Heart left ventricle (tissue), 16 donors: ENCODE measurements around the gene ARL3. TPM values are rescaled to one million over a fixed set of nuclear protein-coding genes. Genes with fewer than 3 reads are reported as not detected.

Experiments used
- ATAC-seq, 4 donors: fragments of 200-7000 bp; cut with Tn5 transposase; one replicate each; pipeline ENCODE4 v1.9.1; 2020 to 2022; ENCODE audit warnings: moderate library complexity in 4 of 4, mild to moderate bottlenecking in 3 of 4, moderate number of reproducible peaks in 1 of 4
- DNase-seq, 5 donors: peaks; one replicate each; pipeline ENCODE4 v3.0.0-alpha.2; 2020
- H3K27ac ChIP-seq, 12 donors: fragments of 200-600 bp; sonication (generic) in 4 of 12; one replicate each; pipeline versions ENCODE4 v1.5.0 to v1.8.0; 2016 to 2022; ENCODE audit warnings: mild to moderate bottlenecking in 2 of 12
- H3K27me3 ChIP-seq, 9 donors: fragments of 200-600 bp; sonication (generic) in 2 of 9; one replicate each; pipeline versions ENCODE4 v1.5.1 to v1.8.0; 2016 to 2022; ENCODE audit warnings: mild to moderate bottlenecking in 3 of 9
- H3K36me3 ChIP-seq, 9 donors: fragments of 200-600 bp; sonication (generic) in 2 of 9; one replicate each; pipeline versions ENCODE4 v1.5.0 to v1.8.0; 2018 to 2022; ENCODE audit warnings: mild to moderate bottlenecking in 2 of 9
- H3K4me1 ChIP-seq, 12 donors: fragments of 200-600 bp; sonication (generic) in 4 of 12; one replicate each; pipeline versions ENCODE4 v1.5.0 to v1.8.0; 2016 to 2022; ENCODE audit warnings: mild to moderate bottlenecking in 3 of 12
- H3K4me3 ChIP-seq, 12 donors: fragments of 200-600 bp; sonication (generic) in 4 of 12; one replicate each; pipeline versions ENCODE4 v1.5.0 to v1.8.0; 2017 to 2022; ENCODE audit warnings: mild to moderate bottlenecking in 9 of 12, moderate library complexity in 4 of 12
- H3K9me3 ChIP-seq, 12 donors: fragments of 200-600 bp; sonication (generic) in 4 of 12; one replicate each; pipeline versions ENCODE4 v1.5.0 to v1.8.0; 2016 to 2022; ENCODE audit warnings: mild to moderate bottlenecking in 1 of 12
- POLR2A ChIP-seq, 2 donors: fragments of 450-650 bp; IDR thresholded peaks; one replicate each; pipeline ENCODE4 v1.6.1; 2017; ENCODE audit warnings: antibody characterized with exemption in 2 of 2, mild to moderate bottlenecking in 2 of 2, moderate library complexity in 2 of 2
- WGBS, 4 donors: extraction: QIAGEN DNeasy Blood & Tissue Kit in 2 of 4; methylation state at CpG; one replicate each; pipeline versions ENCODE4 v1.1.5 to v1.1.7; 2013 to 2018; 5-methylcytosine and 5-hydroxymethylcytosine counted together
- intact Hi-C, 10 donors: fragments of 100-400 bp; cut with DNase I; formaldehyde crosslinking; loops; one replicate each; pipeline versions ENCODE4 v1.11.1 to v1.14.2; 2022
- polyA plus RNA-seq, 2 donors: library from polyadenylated mRNA; stranded (reverse); fragments of 200-250 nt; gene quantifications; one replicate each; pipeline ENCODE4 v1.2.3, GENCODE V29; 2013
- total RNA-seq, 9 donors: library from RNA; depleted of rRNA in 2 of 9; stranded (reverse); fragments of >200 nt in 2 of 9; fragmentation: NEBNext Ultra II Directional in 3 of 9; extraction: Animal tissue kit (Norgen Biotek cat#: 25700) in 3 of 9; gene quantifications; one replicate each; pipeline versions ENCODE4 v1.1.0 to v1.2.4, GENCODE V29; 2016 to 2023
- TF ChIP-seq, protein P1 (sequence below), 12 donors: fragments of 200-600 bp; sonication (generic) in 4 of 12; IDR thresholded peaks; one replicate each; pipeline versions ENCODE4 v1.5.0 to v1.8.0; 2018 to 2022; ENCODE audit warnings: antibody characterized with exemption in 12 of 12, mild to moderate bottlenecking in 5 of 12
- donor health status: ischemic (EF 13 %, LVEDD 7.1; RV severe dilation, severe dysfunction).
- donor health status: healthy with polysubstance abuse.
- donor health status: DM: no; HTN: yes; CAD: no.
- donor health status: DM: no; HTN: no; CAD: no.
- donor health status: ischemic (EF 25% LVEDD 6.9; RV normal size, moderate dysfunction).
- donor health status: ischemic (EF 25% LVEDD 5.7; RV mildly dilated, moderate dysfunction).
- donor health status: healthy.
- donor health status: DM: yes; HTN: yes; CAD: no.
- donor health status: ischemic (EF 35%, LVEDD 5.7; RV mildly dilated, moderate dysfunction).
- donor health status: nonischemic (EF 11% LVEDD 7.7; RV severe dilation, severe dysfunction).
- donor health status: DM: yes; HTN: yes; CAD: no.
- donor health status: PGD.
- donor health status: ischemic (EF 29% LVEDD 5.4; RV normal size, mild dysfunction).
- donor health status: nonischemic (EF 23%, LVEDD 6.1; RV moderate dilation, normal function).

The ARL3 gene
- total and polyA plus RNA-seq, 11 donors = 5.8 to 19.3 (median 12.6) TPM

DNA sequence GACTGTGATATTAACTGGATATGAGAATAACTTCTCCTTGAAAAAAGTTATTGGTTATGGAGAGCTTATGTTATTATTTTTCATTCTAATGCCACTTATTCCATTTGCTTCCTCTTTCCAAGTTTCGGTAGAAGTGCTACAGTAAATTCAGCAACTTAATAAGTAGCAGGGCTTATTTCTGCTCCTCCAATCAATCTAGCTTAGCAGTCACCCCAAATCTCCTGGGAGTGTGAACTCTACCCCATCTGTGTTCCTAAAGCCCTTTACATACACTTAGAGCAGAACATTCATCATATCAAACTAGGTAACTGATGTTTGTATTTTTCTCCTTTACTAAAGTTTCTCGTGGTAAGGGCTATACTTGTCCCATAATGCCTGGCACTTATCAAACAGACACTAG, 8.7 kb downstream of the ARL3 start:
- WGBS, 4 donors = 56 to 73% (median 63%) methylated on average over 2 of the region's 2 CpGs
- ATAC-seq (no peak), DNase-seq (no peak)
- TF ChIP-seq, protein P1, sequence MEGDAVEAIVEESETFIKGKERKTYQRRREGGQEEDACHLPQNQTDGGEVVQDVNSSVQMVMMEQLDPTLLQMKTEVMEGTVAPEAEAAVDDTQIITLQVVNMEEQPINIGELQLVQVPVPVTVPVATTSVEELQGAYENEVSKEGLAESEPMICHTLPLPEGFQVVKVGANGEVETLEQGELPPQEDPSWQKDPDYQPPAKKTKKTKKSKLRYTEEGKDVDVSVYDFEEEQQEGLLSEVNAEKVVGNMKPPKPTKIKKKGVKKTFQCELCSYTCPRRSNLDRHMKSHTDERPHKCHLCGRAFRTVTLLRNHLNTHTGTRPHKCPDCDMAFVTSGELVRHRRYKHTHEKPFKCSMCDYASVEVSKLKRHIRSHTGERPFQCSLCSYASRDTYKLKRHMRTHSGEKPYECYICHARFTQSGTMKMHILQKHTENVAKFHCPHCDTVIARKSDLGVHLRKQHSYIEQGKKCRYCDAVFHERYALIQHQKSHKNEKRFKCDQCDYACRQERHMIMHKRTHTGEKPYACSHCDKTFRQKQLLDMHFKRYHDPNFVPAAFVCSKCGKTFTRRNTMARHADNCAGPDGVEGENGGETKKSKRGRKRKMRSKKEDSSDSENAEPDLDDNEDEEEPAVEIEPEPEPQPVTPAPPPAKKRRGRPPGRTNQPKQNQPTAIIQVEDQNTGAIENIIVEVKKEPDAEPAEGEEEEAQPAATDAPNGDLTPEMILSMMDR (IDR thresholded peaks at IDR 0.05) = no peak
- no peak for TF ChIP-seq POLR2A (IDR thresholded peaks at IDR 0.05)
- H3K4me1 ChIP-seq = peaks cover 0 to 11% (median 2%) of the 10 kb centered on the region in 12 donors
- no peak overlapping the region for H3K4me3 ChIP-seq
- no peak overlapping the region for H3K27ac ChIP-seq
- H3K36me3 ChIP-seq = peaks cover 0 to 12% (median 0%) of the 10 kb centered on the region in 9 donors
- H3K27me3 ChIP-seq = no peaks in the 10 kb centered on the region
- no peaks in the 10 kb centered on the region for H3K9me3 ChIP-seq
- intact Hi-C loops = no loop called here

DNA sequence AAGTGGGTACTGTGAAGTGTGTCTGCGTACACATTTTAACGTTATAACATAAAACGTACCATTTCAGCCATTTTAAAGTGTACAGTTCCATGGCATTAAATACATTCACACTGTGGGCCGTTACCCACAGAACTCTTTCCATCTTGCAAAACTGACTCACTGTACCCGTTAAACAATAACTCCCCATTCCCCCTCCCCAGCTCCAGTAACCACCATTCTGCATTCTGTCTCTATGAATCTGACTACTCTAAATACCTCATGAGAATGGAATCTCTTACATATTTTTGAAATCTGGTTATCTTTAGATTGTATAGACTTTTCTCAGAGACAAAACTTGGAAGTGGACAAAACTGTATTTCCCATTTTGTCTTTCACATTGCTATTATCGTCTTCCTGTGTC, 9.3 kb downstream of the ARL3 start:
- Histone ChIP-seq H3K36me3 (peaks cover 0 to 12% (median 0%) of the 10 kb centered on the region in 9 donors), H3K4me3 (no peak overlapping the region), H3K27me3 (no peaks in the 10 kb centered on the region), H3K27ac (no peak overlapping the region), H3K9me3 (no peaks in the 10 kb centered on the region), H3K4me1 (peaks cover 0 to 9% (median 0%) of the 10 kb centered on the region in 12 donors)
- no peak for DNase-seq
- intact Hi-C loops = no loop called here
- ATAC-seq = no peak
- 83 to 95% (median 84%) methylated on average over 6 of the region's 6 CpGs for WGBS, 4 donors
- TF ChIP-seq, protein P1 (IDR thresholded peaks at IDR 0.05) = no peak
- no peak for TF ChIP-seq POLR2A (IDR thresholded peaks at IDR 0.05)

DNA sequence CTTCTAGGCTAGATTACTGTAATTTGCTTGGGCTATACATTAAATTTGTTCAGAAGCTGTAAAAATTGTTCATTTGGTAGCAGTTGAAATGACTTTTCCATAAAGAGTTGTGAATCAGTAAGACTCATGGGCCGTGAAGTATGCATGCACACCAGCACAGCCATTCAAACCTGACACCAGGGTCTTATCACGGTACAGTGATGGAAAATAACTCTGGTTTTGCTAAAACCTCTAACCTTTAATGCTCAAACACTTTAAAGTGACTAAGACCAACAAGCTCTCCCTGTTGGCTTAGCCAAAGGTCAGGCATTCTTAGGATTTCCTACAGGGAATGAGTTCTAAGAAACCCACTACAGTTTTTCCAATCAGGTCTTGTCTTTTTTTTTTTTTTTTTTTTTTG, 11.5 kb downstream of the ARL3 start:
- H3K4me1 ChIP-seq = peaks cover 0 to 9% (median 0%) of the 10 kb centered on the region in 12 donors
- no peaks in the 10 kb centered on the region for H3K27me3 ChIP-seq
- H3K36me3 ChIP-seq = peaks cover 0 to 33% (median 16%) of the 10 kb centered on the region in 9 donors
- H3K4me3 ChIP-seq = no peak overlapping the region
- intact Hi-C loops = no loop called here
- ATAC-seq = no peak
- no peak overlapping the region for H3K27ac ChIP-seq
- no peak for DNase-seq
- 79 to 89% (median 83%) methylated on average over 2 of the region's 2 CpGs for WGBS, 4 donors
- no peaks in the 10 kb centered on the region for H3K9me3 ChIP-seq
- TF ChIP-seq POLR2A (IDR thresholded peaks at IDR 0.05) = no peak
- TF ChIP-seq, protein P1 (IDR thresholded peaks at IDR 0.05) = no peak

DNA sequence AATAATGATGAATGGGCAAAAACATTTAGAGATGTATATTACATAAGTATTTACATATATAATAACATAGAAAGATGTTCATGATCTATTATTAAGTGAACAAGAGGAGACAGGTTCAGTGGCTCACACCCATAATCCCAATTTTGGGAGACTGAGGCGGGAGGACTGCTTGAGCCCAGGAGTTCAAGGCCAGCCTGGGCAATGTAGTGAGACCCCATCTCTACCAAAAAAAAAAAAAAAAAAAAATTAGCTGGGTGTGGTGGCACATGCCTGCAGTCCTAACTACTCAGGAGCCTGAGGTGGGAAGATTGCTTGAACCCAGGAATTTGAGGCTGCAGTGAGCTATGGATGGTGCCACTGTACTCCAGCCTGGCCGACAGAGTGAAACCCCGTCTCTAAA, 12.4 kb downstream of the ARL3 start:
- Histone ChIP-seq H3K27ac (no peak overlapping the region), H3K4me1 (peaks cover 0 to 9% (median 0%) of the 10 kb centered on the region in 12 donors), H3K27me3 (no peaks in the 10 kb centered on the region), H3K9me3 (no peaks in the 10 kb centered on the region), H3K4me3 (no peak overlapping the region), H3K36me3 (peaks cover 0 to 43% (median 25%) of the 10 kb centered on the region in 9 donors)
- no peak for TF ChIP-seq POLR2A (IDR thresholded peaks at IDR 0.05)
- TF ChIP-seq, protein P1 (IDR thresholded peaks at IDR 0.05) = no peak
- ATAC-seq (no peak), DNase-seq (no peak)
- 94 to 99% (median 96%) methylated on average over 3 of the region's 3 CpGs for WGBS, 4 donors
- intact Hi-C loops = no loop called here
